HEK293 (cell line): ENCODE measurements around the gene ARMCX2.

Experiments used
- CTCF ChIA-PET: fragments of 350-600 bp; formaldehyde crosslinking; extraction: SDS; loops from one replicate; lab custom pipeline; 2021; ENCODE audit warnings: antibody characterized with exemption; lab: Yijun Ruan, JAX
- POLR2A ChIA-PET: fragments of 300-600 bp; formaldehyde crosslinking; extraction: SDS; loops from one replicate; lab custom pipeline; 2020; ENCODE audit warnings: antibody characterized with exemption, inconsistent platforms; lab: Yijun Ruan, JAX
- H3K27ac ChIP-seq: fragments of 200-500 bp; sonication (Bioruptor generic); 2 replicates; pipeline ENCODE4 v1.5.1; 2014; ENCODE audit warnings: low read depth, low read length, control low read depth, inconsistent platforms; ENCODE audit errors: extremely low read depth
- H3K36me3 ChIP-seq, 2 experiments: fragments of 200-500 bp in 1 of 2; sonication (Bioruptor generic) in 1 of 2; 1 replicate in 1 of 2; 2 replicates in 1 of 2; pipeline ENCODE4 v1.5.1; 2014 to 2017; ENCODE audit warnings: inconsistent platforms in 2 of 2, low read length in 2 of 2; ENCODE audit not compliant: control insufficient read depth in 2 of 2, insufficient read depth in 1 of 2
- H3K4me1 ChIP-seq: fragments of 200-500 bp; sonication (Bioruptor generic); 2 replicates; pipeline ENCODE4 v1.5.1; 2014; ENCODE audit warnings: mild to moderate bottlenecking, low read length, inconsistent platforms; ENCODE audit not compliant: control insufficient read depth, insufficient read depth
- H3K4me3 ChIP-seq: 2 replicates; pipeline ENCODE4 v1.5.1; 2011; ENCODE audit warnings: low read depth, mild to moderate bottlenecking, control low read depth, low read length, moderate library complexity
- H3K9me3 ChIP-seq: fragments of 200-500 bp; sonication (Bioruptor generic); 2 replicates; pipeline ENCODE4 v1.5.1; 2014; ENCODE audit warnings: low read depth, low read length, inconsistent platforms; ENCODE audit not compliant: control insufficient read depth, insufficient read depth
- CTCF ChIP-seq: fragments of 450-650 bp; formaldehyde crosslinking; IDR thresholded peaks from 2 replicates; pipeline ENCODE4 v1.5.1; 2016; ENCODE audit warnings: missing biosample characterization, missing genetic modification characterization
- IKZF3 ChIP-seq: fragments of 450-650 bp; IDR thresholded peaks from 2 replicates; pipeline ENCODE4 v1.5.0; 2018; ENCODE audit warnings: missing biosample characterization, mild to moderate bottlenecking, missing genetic modification characterization, moderate library complexity
- INSM2 ChIP-seq: fragments of 450-650 bp; formaldehyde crosslinking; IDR thresholded peaks from 2 replicates; pipeline ENCODE4 v1.5.1; 2016; ENCODE audit warnings: missing biosample characterization, missing genetic modification characterization
- KLF16 ChIP-seq: fragments of 450-650 bp; formaldehyde crosslinking; IDR thresholded peaks from 2 replicates; pipeline ENCODE4 v1.5.1; 2017; ENCODE audit warnings: missing biosample characterization, missing genetic modification characterization
- OVOL3 ChIP-seq: fragments of 450-650 bp; formaldehyde crosslinking; IDR thresholded peaks from 2 replicates; pipeline ENCODE4 v1.5.1; 2016; ENCODE audit warnings: missing biosample characterization, missing genetic modification characterization
- PRDM2 ChIP-seq: fragments of 450-650 bp; formaldehyde crosslinking; IDR thresholded peaks from 2 replicates; pipeline ENCODE4 v1.5.1; 2016; ENCODE audit warnings: missing biosample characterization, missing genetic modification characterization, borderline replicate concordance
- SP3 ChIP-seq: fragments of 450-650 bp; formaldehyde crosslinking; IDR thresholded peaks from 2 replicates; pipeline ENCODE4 v1.5.1; 2016; ENCODE audit warnings: missing biosample characterization, missing genetic modification characterization
- WT1 ChIP-seq: fragments of 450-650 bp; formaldehyde crosslinking; IDR thresholded peaks from 2 replicates; pipeline ENCODE4 v1.5.1; 2016; ENCODE audit warnings: missing biosample characterization, missing genetic modification characterization
- ZNF146 ChIP-seq: fragments of 450-650 bp; formaldehyde crosslinking; IDR thresholded peaks from 2 replicates; pipeline ENCODE4 v1.5.1; 2016; ENCODE audit warnings: missing biosample characterization, missing genetic modification characterization
- ZNF292 ChIP-seq: fragments of 450-650 bp; formaldehyde crosslinking; IDR thresholded peaks from 2 replicates; pipeline ENCODE4 v1.5.1; 2016; ENCODE audit warnings: low read depth, missing biosample characterization, missing genetic modification characterization, borderline replicate concordance
- ZNF518A ChIP-seq: fragments of 450-650 bp; formaldehyde crosslinking; conservative IDR thresholded peaks from 2 replicates; pipeline ENCODE4 v1.5.1; 2016; ENCODE audit warnings: low read depth, missing biosample characterization, missing genetic modification characterization
- ZNF561 ChIP-seq: fragments of 450-650 bp; IDR thresholded peaks from 2 replicates; pipeline ENCODE4 v1.5.1; 2018; ENCODE audit warnings: missing biosample characterization, missing genetic modification characterization, borderline replicate concordance
- ZNF660 ChIP-seq: fragments of 450-650 bp; IDR thresholded peaks from 2 replicates; pipeline ENCODE4 v1.5.1; 2018; ENCODE audit warnings: missing biosample characterization, mild to moderate bottlenecking, missing genetic modification characterization
- ZNF677 ChIP-seq: fragments of 450-650 bp; IDR thresholded peaks from 2 replicates; pipeline ENCODE4 v1.5.0; 2018; ENCODE audit warnings: missing biosample characterization, mild to moderate bottlenecking, missing genetic modification characterization, moderate library complexity
- ZSCAN4 ChIP-seq: fragments of 450-650 bp; formaldehyde crosslinking; IDR thresholded peaks from 2 replicates; pipeline ENCODE4 v1.5.1; 2017; ENCODE audit warnings: missing biosample characterization, missing genetic modification characterization
- TF ChIP-seq, protein P1 (sequence below): fragments of 450-650 bp; IDR thresholded peaks from 2 replicates; pipeline ENCODE4 v1.5.1; 2018; ENCODE audit warnings: missing biosample characterization, mild to moderate bottlenecking, missing genetic modification characterization

The ARMCX2 gene

GRCh38 chrX:101658661-101659491 lies 774 bp downstream of the ARMCX2 start (continued):
- TF ChIP-seq ZNF518A (no peak), SP3 (tag by site-specific recombination) (peak; percentile 57), CTCF (tag by site-specific recombination) (no peak), ZNF146 (tag by site-specific recombination) (no peak), ZNF677 (tag by site-specific recombination) (no peak), WT1 (tag by site-specific recombination) (no peak), IKZF3 (tag by site-specific recombination) (no peak)
- TF ChIP-seq, protein P1, sequence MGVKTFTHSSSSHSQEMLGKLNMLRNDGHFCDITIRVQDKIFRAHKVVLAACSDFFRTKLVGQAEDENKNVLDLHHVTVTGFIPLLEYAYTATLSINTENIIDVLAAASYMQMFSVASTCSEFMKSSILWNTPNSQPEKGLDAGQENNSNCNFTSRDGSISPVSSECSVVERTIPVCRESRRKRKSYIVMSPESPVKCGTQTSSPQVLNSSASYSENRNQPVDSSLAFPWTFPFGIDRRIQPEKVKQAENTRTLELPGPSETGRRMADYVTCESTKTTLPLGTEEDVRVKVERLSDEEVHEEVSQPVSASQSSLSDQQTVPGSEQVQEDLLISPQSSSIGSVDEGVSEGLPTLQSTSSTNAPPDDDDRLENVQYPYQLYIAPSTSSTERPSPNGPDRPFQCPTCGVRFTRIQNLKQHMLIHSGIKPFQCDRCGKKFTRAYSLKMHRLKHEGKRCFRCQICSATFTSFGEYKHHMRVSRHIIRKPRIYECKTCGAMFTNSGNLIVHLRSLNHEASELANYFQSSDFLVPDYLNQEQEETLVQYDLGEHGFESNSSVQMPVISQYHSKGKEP (tag by site-specific recombination): no peak

DNA sequence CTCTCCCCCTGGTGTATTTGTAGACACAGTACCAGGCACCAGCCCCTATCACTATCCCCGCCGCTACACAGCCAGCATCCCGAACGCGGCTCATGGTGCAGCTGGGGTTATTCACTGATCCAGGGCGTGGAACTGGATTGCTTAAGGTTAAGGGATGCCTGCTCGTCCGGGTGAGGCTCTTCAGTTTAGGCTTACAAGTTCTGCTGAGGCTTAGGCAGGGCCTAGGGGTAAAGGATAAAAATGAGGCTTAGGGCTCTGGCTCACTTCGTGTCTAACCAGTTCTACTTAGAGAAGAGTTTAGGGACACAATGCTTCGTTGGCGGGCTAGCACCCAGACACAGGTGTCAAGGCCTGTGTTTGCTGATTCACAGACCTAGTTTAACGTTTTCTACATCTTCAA lies 2.2 kb downstream of the ARMCX2 start:
- peaks cover 3% of the 10 kb centered on the region; the same call in 1 of the 2 replicates for H3K4me1 ChIP-seq
- H3K9me3 ChIP-seq: no peaks in the 10 kb centered on the region
- H3K4me3 ChIP-seq: no peak overlapping the region
- H3K36me3 ChIP-seq: no peaks in the 10 kb centered on the region
- ChIA-PET CTCF (no interaction called here), POLR2A (no interaction called here)
- no peak overlapping the region for H3K27ac ChIP-seq
- TF ChIP-seq ZSCAN4 (tag by site-specific recombination) (no peak), INSM2 (tag by site-specific recombination) (no peak), KLF16 (no peak), ZNF561 (tag by site-specific recombination) (no peak), PRDM2 (no peak), ZNF292 (no peak), ZNF660 (tag by site-specific recombination) (no peak), OVOL3 (no peak)
